SW 1271 (cell line): Measurements from ENCODE around the gene GOLGA6L22.
"Not testable (repeated sequence)": the region's sequence is repeated elsewhere in the genome, so short reads cannot be mapped to it uniquely, and the experiment has no call there.

Experiments used
- DNase-seq, 2 experiments: peaks; one replicate each; lab custom pipeline; 2025; lab: John Stamatoyannopoulos, UW

The GOLGA6L22 gene

DNA sequence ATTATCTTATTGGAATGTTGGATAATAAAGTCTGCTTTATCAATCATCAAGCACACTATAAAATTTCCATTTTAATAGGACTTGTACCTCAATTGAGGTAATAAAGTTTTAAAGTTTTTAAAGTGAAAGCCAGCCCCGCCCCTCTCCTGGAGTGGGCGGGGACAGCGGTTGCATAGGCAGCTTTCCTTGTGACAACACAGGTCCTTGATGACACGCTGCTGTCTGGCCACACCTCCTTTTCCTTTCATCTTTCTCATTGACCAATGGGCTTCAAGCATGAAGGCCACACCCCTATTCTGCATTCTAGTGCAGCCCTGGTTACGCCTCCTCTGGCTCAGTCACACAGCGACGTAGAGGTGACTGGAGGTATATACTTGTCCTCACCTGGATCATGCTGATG, at the start of gene GOLGA6L22:
TSS of gene GOLGA6L22 (plus strand) at position 301 of the 400 bp plus-strand sequence. CDS start at position 392, 91 bp downstream.
- DNase-seq: not testable (repeated sequence)

- not testable (repeated sequence) for DNase-seq
Observed at GRCh38 chr15:22417288-22417687, 41.4 kb upstream of the GOLGA6L22 start.

GRCh38 chr15:22417795-22418194, 40.9 kb upstream of the GOLGA6L22 start:
- DNase-seq: not testable (repeated sequence)

GRCh38 chr15:22418212-22418611, 40.5 kb upstream of the GOLGA6L22 start:
- DNase-seq: not testable (repeated sequence)

DNA sequence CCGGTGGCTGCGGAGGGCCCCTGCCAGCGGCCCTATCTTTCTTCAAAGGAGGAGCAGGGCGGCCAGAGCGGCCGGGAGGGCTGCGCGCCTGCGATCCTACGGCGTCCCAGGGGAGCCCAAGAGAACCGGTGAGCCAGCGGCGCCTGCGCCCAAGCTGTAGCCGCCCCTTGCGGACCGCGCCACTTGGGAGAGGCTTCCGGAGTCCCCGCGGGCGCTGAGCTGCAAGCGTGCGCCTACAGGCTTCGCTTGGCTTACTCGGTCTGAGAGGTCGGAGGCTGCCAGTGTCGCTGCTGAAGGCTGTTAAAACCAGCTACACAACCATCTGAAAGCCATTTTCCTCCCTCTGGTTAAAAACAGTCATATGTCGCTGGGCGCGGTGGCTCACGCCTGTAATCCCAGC, 40.0 kb upstream of the GOLGA6L22 start:
- DNase-seq: not testable (repeated sequence)

DNA sequence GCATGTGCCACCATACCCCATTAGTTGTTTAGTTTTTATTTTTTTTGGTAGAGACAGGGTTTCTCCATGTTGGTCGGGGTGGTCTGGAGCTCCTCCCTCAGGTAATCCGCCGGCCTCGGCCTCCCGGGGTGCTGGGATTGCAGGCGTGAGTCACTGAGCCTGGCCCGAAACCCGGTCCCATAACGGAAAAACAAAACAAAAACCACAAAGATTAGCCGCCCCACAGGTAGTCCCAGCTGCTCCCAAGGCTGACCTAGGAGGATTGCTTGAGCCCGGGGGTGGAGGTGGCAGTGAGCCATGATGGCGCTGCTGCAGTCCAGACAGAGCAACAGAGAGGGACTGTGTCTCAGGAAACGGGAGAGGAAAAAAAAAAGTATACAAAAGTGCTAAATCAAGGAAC, 38.4 kb upstream of the GOLGA6L22 start:
- not testable (repeated sequence) for DNase-seq

DNA sequence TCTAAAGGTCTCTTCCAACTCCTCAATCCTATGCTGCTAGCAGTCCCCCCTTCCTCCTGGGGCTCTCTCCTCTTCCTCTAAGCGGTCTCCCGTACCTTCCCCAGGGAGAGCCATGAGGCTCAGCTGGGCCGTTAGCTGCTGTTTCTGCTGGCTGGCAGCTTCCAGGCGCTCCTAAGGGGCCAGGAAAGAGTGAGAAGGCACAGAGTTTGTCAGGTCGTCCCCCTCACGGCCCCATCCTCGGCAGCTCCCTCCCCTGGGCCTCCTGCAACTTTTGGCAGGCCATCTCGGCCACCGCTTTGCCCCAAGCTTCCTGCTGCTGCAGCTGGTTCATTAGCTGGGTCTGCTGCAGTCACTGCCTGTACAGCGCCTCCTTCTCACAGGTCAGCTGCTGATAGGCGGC, 29.3 kb upstream of the GOLGA6L22 start:
- DNase-seq: not testable (repeated sequence)

DNA sequence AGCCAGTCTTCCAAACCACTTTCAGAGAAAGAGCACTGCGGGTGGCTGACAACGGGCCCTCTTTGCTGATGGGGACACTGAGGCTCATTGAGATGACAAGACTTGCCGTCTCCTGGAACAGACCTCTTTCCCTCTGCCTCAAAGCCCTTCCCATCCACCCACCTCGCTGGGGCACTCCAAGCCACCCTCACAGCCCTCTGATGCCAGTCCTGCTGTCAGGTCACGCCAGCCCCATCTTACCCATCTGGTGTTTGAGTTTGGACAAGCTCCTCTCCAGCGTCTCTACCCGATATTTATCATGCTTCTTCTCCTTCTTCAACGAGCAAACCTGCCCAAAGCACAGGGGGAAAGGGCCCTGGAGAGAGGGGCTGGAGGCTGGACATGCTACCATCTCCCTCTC, 27.0 kb upstream of the GOLGA6L22 start:
- not testable (repeated sequence) for DNase-seq

- not testable (repeated sequence) for DNase-seq
Observed at GRCh38 chr15:22494490-22495113, 35.9 kb downstream of the GOLGA6L22 start.

GRCh38 chr15:22497200-22497599, 38.5 kb downstream of the GOLGA6L22 start:
- not testable (repeated sequence) for DNase-seq

DNA sequence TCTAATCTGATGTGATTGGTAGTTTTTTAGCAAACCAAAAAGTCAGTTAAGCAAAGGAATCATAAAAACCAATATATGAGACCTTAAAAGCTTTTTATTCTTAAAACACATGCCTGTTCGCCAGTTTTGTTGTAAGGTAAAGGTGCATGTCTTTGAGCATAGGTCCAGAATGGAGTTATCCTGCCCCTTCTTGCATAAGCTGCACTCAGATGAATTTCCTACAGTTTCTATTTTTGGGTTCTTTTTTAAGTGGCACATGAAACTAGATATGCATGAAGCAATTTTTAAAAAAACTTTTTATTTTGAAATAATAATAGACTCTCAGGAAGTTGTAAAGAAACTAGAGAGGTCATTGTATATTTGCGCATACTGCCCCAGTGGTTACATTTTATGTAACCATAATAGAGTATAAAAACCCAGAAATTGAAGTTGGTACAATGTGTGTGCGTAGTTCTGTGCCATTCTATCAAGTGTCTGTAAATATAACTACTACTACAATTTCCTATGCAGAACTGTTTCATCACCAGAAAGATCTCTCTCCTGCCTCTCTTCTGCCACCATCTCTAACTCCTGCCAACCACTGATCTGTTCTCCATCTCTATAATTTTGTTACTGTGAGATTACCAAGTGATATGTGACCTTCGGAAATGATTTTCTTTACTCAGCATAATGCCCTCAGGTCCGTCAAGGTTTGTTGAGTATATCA, 39.7 kb downstream of the GOLGA6L22 start:
- DNase-seq: not testable (repeated sequence)

DNA sequence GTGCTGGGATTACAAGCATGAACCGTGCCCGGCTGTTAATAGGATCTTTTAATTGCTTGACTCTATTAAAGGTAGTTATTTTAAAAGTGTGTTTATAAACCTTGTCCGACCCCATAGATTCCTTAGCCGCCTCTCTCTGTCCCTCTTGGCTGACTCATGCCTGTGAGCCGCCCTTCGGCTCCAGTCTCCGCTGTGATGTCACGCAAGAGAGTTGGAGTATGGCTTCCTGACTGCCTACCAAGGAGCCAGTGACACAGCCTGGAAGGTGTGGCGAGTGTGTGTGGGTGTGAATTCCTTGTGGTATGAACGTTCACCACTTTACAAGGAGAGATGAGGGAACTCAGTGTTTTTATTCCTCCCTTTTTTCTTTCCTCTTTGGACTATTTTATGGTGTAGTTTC, 43.6 kb downstream of the GOLGA6L22 start:
- not testable (repeated sequence) for DNase-seq

DNA sequence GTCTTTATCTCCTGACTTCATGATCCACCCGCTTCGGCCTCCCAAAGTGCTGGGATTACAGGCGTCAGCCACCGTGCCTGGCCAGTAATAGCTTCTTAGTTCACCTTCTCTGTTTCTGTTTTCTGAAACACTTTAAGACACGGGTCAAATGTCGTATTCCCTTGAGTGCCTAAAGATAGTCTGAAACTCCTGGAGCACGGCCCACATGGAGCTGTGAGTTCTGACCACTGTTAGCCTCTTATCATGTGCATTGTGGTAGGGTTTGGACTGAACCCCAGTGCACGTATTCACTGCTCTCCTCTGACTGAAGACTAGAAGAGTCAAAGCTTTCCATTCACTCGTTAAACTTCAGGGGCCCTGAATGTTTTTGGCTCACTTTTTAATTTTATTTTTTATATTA, 48.3 kb downstream of the GOLGA6L22 start:
- not testable (repeated sequence) for DNase-seq

GRCh38 chr15:22516140-22516539, 57.4 kb downstream of the GOLGA6L22 start:
- DNase-seq: not testable (repeated sequence)
